NCI-H2196 treated with DMSO at 0.1 percent for 48 hours (cell line): ENCODE results near the gene METTL14.

Source experiments
- DNase-seq: peaks from one replicate; lab custom pipeline; 2025; ENCODE audit not compliant: unreplicated experiment; lab: John Stamatoyannopoulos, UW

The METTL14 gene

GRCh38 chr4:118756958-118757357 is 71.8 kb downstream of the METTL14 start:
- DNase-seq: no peak

GRCh38 chr4:118757761-118758251 is 72.6 kb downstream of the METTL14 start:
- DNase-seq: no peak

- no peak for DNase-seq
Measured at GRCh38 chr4:118758293-118758692, 73.1 kb downstream of the METTL14 start.

- no peak for DNase-seq
Measured at GRCh38 chr4:118759481-118759880, 74.3 kb downstream of the METTL14 start.

- no peak for DNase-seq
Measured at GRCh38 chr4:118760092-118760491, 74.9 kb downstream of the METTL14 start.

GRCh38 chr4:118760493-118760892 is 75.3 kb downstream of the METTL14 start:
- DNase-seq: no peak

GRCh38 chr4:118761397-118762016 is 76.3 kb downstream of the METTL14 start:
- DNase-seq: no peak

- no peak for DNase-seq
Measured at GRCh38 chr4:118762155-118762554, 77.0 kb downstream of the METTL14 start.

GRCh38 chr4:118762730-118763477 is 77.7 kb downstream of the METTL14 start:
- DNase-seq: no peak
